ENCODE results near the gene MYO10. TPM values are rescaled to one million over a fixed set of nuclear protein-coding genes. Genes with fewer than 3 reads are reported as not detected.

Gene MYO10
- total RNA-seq, 1 donor, result 37.1 TPM

DNA sequence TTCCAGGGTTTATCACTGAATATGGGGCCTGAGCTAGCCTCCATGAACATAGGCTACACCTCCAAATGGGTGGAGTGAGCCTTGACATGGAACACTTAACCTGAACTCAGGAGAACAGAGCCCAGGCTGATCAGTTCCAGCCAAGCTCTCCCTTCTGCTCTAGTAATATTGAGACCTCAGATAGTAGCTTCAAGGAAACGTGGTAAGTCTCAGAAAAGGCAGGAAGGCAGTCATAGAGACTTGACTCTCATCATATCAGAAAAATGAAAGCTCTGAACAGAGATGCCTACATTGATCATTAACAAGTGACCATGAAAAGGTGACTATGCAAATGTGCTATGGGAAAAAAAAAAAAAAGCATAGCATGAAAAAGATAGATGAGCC is 40.5 kb upstream of the MYO10 start:
- H3K4me3 ChIP-seq (ENCODE audit: low read depth, low read length), result no peak overlapping the region
- TF ChIP-seq, protein P1, sequence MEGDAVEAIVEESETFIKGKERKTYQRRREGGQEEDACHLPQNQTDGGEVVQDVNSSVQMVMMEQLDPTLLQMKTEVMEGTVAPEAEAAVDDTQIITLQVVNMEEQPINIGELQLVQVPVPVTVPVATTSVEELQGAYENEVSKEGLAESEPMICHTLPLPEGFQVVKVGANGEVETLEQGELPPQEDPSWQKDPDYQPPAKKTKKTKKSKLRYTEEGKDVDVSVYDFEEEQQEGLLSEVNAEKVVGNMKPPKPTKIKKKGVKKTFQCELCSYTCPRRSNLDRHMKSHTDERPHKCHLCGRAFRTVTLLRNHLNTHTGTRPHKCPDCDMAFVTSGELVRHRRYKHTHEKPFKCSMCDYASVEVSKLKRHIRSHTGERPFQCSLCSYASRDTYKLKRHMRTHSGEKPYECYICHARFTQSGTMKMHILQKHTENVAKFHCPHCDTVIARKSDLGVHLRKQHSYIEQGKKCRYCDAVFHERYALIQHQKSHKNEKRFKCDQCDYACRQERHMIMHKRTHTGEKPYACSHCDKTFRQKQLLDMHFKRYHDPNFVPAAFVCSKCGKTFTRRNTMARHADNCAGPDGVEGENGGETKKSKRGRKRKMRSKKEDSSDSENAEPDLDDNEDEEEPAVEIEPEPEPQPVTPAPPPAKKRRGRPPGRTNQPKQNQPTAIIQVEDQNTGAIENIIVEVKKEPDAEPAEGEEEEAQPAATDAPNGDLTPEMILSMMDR (IDR thresholded peaks at IDR 0.05; ENCODE audit: insufficient read depth, low read length), result no peak
- DNase-seq (ENCODE audit: low read depth), result no peak

DNA sequence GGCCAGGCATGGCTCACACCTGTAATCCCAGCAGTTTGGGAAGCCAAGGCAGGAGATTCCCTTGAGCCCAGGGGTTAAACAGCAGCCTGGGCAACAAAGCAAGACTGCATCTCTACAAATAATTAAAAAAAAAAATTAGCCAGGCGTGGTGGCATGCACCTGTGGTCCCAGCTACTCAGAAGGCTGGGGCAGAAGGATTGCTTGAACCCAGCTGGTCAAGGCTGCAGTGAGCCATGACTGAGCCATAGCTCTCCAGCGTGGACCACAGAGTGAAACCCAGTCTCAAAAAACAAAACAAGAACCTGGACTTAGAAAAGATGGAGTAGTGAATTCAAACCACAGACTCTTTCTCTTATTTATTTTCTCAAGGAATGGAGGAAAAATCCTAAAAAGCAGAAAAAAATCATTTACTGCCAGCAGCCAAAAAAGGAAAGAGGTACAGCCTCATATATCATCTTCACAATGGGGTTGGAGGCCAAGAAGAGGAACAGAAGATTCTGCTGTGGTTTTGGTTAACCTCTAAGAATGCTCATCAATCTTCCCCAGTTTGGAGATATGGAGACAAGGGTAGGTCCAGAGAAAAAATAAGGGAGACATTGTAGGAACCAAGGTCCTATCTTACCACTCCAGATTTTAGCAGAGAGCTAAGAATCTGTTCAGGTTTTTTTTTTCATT is 40.0 kb upstream of the MYO10 start:
- TF ChIP-seq, protein P1 (IDR thresholded peaks at IDR 0.05; ENCODE audit: insufficient read depth, low read length), result no peak
- peak; percentile 58 for DNase-seq (ENCODE audit: low read depth)
- H3K4me3 ChIP-seq (ENCODE audit: low read depth, low read length), result no peak overlapping the region

DNA sequence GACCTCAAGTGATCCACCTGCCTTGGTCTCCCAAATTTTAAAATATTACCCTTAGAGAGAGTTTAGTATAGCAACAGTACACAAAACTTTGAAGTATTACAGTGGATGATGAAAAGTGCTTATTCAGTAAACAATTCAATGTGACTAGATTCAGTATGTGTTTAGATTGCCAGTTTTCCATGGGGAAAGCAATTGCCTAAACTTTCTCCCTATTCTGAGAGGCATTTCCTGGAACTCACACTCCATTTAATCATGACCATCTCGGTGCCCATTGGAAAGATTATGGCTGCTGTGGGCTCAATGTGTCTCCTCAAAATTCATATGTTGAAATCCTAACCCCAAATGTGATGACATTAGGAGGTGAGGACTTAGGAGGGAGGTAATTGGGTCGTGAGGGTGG is 38.9 kb upstream of the MYO10 start:
- no peak overlapping the region for H3K4me3 ChIP-seq (ENCODE audit: low read depth, low read length)
- TF ChIP-seq, protein P1 (IDR thresholded peaks at IDR 0.05; ENCODE audit: insufficient read depth, low read length), result no peak
- no peak for DNase-seq (ENCODE audit: low read depth)

DNA sequence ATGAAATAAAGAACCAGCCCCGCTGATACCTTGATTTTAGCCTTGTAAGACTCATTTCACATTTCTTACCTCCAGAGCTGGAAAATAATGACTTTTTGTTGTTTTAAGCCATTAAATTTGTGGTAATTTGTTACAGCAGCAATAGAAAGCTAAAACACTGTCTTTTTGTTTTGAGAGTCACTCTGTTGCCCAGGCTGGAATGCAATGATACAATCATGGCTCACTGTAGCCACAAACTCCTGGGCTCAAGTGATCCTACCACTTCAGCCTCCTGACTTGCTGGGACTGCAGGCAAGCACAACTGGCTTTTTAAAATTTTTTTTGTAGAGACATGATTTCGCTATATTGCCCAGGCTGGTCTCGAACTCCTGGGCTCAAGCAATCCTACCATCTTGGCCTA is 34.7 kb upstream of the MYO10 start:
- TF ChIP-seq, protein P1 (IDR thresholded peaks at IDR 0.05; ENCODE audit: insufficient read depth, low read length), result no peak
- no peak overlapping the region for H3K4me3 ChIP-seq (ENCODE audit: low read depth, low read length)
- DNase-seq (ENCODE audit: low read depth), result no peak

DNA sequence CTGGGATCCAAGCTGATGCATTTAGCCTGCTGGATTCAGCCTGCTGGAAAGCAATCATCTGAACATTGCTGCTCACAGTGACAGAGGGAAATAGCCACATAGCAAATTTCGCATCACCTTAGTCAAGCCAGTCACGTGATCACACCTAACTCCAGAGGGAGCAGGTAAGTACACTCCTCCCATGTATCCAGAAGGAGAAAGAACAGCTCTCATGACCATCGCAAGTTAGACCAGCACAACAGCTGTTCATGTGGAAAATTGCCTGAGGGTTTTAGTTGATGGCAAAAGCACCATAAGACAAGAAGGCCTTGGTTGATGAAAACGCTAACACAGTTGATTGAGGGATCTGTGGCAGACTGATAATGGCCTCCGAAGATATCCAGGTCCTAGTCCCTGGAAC is 34.2 kb upstream of the MYO10 start:
- TF ChIP-seq, protein P1 (IDR thresholded peaks at IDR 0.05; ENCODE audit: insufficient read depth, low read length), result no peak
- DNase-seq (ENCODE audit: low read depth), result no peak
- no peak overlapping the region for H3K4me3 ChIP-seq (ENCODE audit: low read depth, low read length)

DNA sequence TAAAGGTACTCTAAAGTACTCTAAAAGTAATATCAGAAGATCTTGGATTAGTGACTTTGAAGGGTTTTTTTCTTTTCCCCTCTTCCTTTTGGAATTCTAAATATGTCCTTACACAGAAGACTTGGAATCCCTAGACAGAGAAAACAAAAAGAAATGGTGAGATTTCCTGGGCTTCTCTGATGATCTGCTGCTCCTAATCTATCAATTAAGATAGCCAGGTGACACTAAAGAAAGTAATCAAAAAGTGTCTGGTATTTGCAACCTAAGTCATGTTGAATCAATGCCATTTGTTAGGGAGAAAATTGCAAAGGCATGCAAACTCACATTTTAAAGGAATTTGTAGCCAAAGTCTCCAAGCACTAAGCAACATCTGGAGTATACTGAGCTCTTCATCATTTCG is 29.5 kb upstream of the MYO10 start:
- DNase-seq (ENCODE audit: low read depth), result peak; percentile 43
- TF ChIP-seq, protein P1 (IDR thresholded peaks at IDR 0.05; ENCODE audit: insufficient read depth, low read length), result no peak
- no peak overlapping the region for H3K4me3 ChIP-seq (ENCODE audit: low read depth, low read length)

DNA sequence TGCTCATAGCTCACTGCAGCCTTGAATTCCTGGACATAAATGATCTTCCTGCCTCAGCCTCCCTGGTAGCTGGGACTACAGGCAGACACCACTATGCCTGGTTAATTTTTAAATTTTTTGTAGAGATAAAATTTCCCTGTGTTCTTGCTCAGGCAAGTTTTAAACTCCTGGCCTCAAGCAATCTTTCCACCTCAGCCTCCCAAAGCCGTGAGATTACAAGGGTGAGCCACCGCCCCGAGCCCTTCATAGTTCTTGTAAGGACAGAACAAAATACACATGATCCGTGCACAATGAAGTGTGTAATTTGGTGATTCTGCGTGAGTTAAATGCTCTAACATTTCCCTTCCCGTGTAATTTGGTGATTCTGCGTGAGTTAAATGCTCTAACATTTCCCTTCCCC is 27.7 kb upstream of the MYO10 start:
- TF ChIP-seq, protein P1 (IDR thresholded peaks at IDR 0.05; ENCODE audit: insufficient read depth, low read length), result no peak
- no peak for DNase-seq (ENCODE audit: low read depth)
- no peak overlapping the region for H3K4me3 ChIP-seq (ENCODE audit: low read depth, low read length)
